HL-60 (cell line): ENCODE data around the gene HES4.

ENCODE experiments used
- DNase-seq, 2 experiments: peaks; one replicate each; pipeline ENCODE4 v3.0.0-alpha.2; 2010 to 2020; ENCODE audit warnings: low read depth in 1 of 2, low spot score in 1 of 2
- H3K27ac ChIP-seq: fragments of 250-450 bp; sonication (Bioruptor Pico); replicated peaks from 2 replicates; pipeline ENCODE4 v1.5.1; 2020; ENCODE audit warnings: mild to moderate bottlenecking, moderate library complexity
- H3K27me3 ChIP-seq: fragments of 250-450 bp; sonication (Bioruptor Pico); 2 replicates; pipeline ENCODE4 v1.5.1; 2021; ENCODE audit warnings: mild to moderate bottlenecking, moderate library complexity; ENCODE audit not compliant: insufficient read depth, poor library complexity, severe bottlenecking
- H3K4me3 ChIP-seq: replicated peaks from 2 replicates; pipeline ENCODE4 v1.5.1; 2011; ENCODE audit warnings: mild to moderate bottlenecking, control low read depth, low read length; ENCODE audit not compliant: insufficient read depth
- GABPA ChIP-seq: IDR thresholded peaks from 2 replicates; pipeline ENCODE4 v1.6.1; 2012; ENCODE audit warnings: low read depth
- POLR2AphosphoS5 ChIP-seq: IDR thresholded peaks from 2 replicates; pipeline ENCODE4 v1.6.1; 2012; ENCODE audit warnings: low read depth
- SPI1 ChIP-seq: IDR thresholded peaks from 2 replicates; pipeline ENCODE4 v1.6.1; 2012; ENCODE audit warnings: low read depth, mild to moderate bottlenecking, borderline replicate concordance
- TF ChIP-seq, protein P1 (sequence below): IDR thresholded peaks from one replicate; pipeline ENCODE4 v1.5.1; 2011; ENCODE audit warnings: low read length, control low read depth, inconsistent platforms; ENCODE audit not compliant: insufficient read depth
- TF ChIP-seq, protein P2 (sequence below): IDR thresholded peaks from 2 replicates; pipeline ENCODE4 v1.6.1; 2012; ENCODE audit warnings: low read depth; ENCODE audit not compliant: insufficient replicate concordance

The HES4 gene

DNA sequence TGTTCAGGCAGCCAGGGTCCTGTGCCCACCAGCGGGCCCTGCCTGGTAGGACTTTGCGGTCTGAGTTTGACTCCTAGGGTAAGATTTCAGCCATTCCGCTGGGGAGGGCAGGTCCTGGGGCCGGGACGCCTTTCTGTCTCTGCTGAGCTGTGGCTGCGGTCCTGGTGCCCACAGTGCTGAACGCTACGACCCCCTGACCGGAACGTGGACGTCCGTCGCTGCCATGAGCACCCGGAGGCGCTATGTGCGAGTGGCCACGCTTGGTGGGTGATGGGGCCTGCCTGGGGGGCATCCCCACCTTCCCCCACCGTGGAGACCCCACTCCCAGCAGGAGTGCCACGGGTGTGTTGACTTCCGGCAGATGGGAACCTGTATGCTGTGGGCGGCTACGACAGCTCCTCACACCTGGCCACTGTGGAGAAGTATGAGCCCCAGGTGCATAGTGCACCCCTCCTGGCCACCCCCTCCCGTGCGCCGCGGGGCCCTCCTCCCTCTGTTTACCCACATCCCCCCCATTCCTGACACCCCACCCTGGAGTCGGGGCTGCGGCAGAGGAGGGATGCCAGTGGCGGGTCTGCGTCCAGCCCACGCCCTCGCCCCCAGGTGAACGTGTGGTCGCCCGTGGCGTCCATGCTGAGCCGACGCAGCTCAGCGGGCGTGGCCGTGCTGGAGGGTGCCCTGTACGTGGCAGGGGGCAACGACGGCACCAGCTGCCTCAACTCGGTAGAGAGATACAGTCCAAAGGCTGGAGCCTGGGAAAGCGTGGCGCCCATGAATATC lies 36.0 kb downstream of the HES4 start:
- H3K27ac ChIP-seq: no peak overlapping the region
- TF ChIP-seq, protein P1, sequence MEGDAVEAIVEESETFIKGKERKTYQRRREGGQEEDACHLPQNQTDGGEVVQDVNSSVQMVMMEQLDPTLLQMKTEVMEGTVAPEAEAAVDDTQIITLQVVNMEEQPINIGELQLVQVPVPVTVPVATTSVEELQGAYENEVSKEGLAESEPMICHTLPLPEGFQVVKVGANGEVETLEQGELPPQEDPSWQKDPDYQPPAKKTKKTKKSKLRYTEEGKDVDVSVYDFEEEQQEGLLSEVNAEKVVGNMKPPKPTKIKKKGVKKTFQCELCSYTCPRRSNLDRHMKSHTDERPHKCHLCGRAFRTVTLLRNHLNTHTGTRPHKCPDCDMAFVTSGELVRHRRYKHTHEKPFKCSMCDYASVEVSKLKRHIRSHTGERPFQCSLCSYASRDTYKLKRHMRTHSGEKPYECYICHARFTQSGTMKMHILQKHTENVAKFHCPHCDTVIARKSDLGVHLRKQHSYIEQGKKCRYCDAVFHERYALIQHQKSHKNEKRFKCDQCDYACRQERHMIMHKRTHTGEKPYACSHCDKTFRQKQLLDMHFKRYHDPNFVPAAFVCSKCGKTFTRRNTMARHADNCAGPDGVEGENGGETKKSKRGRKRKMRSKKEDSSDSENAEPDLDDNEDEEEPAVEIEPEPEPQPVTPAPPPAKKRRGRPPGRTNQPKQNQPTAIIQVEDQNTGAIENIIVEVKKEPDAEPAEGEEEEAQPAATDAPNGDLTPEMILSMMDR: no peak
- TF ChIP-seq POLR2AphosphoS5 (no peak), SPI1 (no peak), GABPA (no peak)
- TF ChIP-seq, protein P2, sequence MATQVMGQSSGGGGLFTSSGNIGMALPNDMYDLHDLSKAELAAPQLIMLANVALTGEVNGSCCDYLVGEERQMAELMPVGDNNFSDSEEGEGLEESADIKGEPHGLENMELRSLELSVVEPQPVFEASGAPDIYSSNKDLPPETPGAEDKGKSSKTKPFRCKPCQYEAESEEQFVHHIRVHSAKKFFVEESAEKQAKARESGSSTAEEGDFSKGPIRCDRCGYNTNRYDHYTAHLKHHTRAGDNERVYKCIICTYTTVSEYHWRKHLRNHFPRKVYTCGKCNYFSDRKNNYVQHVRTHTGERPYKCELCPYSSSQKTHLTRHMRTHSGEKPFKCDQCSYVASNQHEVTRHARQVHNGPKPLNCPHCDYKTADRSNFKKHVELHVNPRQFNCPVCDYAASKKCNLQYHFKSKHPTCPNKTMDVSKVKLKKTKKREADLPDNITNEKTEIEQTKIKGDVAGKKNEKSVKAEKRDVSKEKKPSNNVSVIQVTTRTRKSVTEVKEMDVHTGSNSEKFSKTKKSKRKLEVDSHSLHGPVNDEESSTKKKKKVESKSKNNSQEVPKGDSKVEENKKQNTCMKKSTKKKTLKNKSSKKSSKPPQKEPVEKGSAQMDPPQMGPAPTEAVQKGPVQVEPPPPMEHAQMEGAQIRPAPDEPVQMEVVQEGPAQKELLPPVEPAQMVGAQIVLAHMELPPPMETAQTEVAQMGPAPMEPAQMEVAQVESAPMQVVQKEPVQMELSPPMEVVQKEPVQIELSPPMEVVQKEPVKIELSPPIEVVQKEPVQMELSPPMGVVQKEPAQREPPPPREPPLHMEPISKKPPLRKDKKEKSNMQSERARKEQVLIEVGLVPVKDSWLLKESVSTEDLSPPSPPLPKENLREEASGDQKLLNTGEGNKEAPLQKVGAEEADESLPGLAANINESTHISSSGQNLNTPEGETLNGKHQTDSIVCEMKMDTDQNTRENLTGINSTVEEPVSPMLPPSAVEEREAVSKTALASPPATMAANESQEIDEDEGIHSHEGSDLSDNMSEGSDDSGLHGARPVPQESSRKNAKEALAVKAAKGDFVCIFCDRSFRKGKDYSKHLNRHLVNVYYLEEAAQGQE: no peak
- H3K4me3 ChIP-seq: no peak overlapping the region
- DNase-seq: no peak
- H3K27me3 ChIP-seq: no peaks in the 10 kb centered on the region

DNA sequence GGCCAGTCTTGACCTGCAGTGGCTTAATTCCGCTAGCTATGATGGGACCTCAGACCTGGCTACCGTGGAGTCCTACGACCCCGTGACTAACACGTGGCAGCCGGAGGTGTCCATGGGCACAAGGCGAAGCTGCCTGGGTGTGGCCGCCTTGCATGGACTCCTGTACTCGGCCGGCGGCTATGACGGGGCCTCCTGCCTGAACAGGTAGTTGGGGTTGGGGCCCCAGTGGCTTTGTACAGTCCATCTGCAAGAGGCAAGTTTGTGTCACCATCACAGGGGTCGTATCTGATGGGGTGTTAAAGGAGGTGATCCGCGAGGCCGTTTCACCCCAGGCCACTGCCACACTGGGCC lies 36.6 kb downstream of the HES4 start:
- TF ChIP-seq SPI1 (no peak), GABPA (no peak), POLR2AphosphoS5 (no peak)
- TF ChIP-seq, protein P2: no peak
- TF ChIP-seq, protein P1: no peak
- no peak for DNase-seq
- Histone ChIP-seq H3K27me3 (no peaks in the 10 kb centered on the region), H3K27ac (no peak overlapping the region), H3K4me3 (no peak overlapping the region)

DNA sequence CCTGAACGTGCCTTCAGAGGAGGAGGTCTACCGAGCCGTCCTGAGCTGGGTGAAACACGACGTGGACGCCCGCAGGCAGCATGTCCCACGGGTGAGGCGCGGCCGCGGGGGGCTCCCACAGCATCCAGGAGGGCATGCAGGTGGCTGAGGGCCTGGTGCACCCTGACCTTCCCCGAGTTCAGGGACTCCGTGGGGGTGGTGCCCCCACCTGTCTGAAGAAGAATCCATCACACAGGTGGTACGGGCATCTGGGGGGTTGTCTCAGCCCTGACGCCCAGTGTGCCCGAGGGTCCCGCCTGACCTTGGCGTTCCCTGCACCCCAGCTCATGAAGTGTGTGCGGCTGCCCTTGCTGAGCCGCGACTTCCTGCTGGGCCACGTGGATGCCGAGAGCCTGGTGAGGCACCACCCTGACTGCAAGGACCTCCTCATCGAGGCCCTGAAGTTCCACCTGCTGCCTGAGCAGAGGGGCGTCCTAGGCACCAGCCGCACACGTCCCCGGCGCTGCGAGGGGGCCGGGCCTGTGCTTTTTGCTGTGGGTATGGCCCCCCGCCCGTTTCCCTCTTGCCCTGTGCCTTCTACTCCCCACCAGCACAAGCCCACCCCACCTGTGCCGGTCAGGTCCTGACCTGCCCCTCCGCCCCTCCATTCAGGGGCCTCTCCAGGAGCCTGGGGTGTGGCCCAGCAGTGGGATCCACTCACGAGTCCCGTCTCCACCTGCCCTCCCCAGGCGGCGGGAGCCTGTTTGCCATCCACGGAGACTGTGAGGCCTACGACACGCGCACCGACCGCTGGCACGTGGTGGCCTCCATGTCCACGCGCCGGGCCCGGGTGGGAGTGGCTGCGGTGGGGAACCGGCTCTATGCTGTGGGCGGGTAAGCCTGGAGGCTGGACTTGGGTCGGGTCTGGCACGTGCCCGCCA lies 37.3 kb downstream of the HES4 start:
- no peak for DNase-seq
- Histone ChIP-seq H3K4me3 (no peak overlapping the region), H3K27ac (no peak overlapping the region), H3K27me3 (no peaks in the 10 kb centered on the region)
- TF ChIP-seq POLR2AphosphoS5: no peak
- no peak for TF ChIP-seq GABPA
- TF ChIP-seq, protein P1: no peak
